Kasumi-1 (cell line): Measurements from ENCODE around the gene LPP.

Experiments used
- DNase-seq, 2 experiments: peaks; one replicate each; lab custom pipeline; 2025; lab: John Stamatoyannopoulos, UW

The LPP gene

DNA sequence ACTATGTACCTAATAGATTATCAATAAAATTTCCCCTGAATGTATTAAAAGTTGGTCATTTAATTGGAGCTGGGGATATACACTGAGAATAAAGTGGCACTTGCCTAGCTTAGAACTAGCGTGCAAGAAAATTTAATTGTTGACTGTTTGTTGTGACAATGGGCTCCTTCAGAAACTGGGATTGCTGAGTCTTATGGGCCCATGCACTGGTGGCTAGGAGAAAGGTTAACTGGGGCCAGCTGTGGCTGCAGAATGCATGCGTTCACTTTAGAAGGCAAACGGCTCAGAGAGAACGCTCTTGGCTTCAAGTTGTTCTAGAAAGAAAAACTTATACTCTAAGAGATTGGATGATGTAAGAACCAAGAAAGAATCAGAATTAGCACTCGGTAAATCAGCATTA lies 18.7 kb upstream of the LPP start:
- DNase-seq, result no peak

DNA sequence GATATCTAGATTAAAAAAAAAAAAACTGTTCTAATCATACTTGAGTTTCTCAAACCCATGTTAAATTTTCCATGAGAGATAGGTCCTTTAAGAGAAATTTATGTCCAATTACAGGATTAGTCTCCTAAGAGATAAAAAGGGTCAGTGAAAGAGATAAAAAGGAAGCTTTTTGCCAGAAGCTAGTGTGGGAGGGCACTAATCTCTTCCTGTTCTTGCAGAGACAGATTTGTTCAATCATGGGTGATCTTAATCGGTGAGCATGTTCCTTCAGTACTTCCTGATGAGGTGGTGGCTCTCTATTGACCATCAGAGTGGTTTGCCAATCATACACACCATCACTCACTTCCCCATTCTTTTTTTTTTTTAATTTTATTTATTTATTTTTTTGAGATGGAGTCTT lies 16.9 kb upstream of the LPP start:
- peak; percentile 54 to 65 for DNase-seq

DNA sequence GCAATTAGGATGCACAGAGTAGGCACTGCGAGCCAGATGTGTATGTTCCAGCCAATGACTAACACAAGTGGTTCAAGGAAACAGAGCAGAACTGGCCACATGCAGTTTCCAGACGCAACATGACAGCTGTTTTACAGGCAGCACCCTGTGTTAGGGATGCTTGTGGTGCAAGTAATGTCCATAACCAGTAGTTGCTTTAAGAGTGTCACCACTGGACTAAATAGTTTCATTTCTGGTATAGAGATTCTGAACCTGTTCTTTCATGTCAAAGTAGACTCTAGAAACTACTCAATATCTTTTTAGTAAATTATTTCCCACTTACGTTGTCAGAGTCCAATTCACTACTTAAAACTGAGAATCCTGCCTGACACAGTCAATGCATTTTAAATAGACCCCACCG lies 14.5 kb upstream of the LPP start:
- no peak for DNase-seq

DNA sequence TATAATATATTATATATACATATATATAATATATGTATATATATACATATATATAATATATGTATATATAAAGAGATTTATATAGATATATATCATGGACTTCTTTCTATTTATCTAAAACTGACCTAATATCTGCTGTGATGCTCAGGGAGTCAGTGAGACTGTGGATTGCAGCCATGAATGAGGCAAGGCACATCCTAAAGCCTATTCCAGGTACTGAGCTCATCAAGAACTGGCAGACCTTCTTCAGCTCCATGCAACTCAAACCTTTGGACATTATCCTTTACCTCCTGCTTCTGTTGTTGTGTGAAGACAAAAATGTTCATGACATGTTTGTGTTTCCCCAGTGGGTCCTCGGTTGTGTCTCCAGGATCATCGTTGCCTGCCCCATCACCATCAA lies 7.7 kb upstream of the LPP start:
- no peak for DNase-seq

DNA sequence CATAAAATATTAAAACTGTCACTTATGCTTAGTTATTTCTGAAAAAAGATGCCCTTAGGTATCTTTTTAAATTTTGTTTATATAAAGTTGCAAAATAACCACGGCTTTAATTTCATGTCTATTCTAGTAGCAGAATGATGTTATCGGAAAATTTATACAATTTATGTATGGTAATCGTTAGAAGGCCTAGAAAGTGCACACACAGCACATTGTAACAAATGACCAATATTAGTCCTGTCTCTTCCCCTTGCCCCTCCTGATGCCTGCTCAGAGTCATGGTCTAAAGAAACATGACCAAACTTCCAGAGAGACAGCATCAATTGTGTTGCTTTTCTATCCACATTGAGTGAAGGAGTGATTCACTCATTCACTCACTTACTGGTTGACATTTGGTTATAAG lies 6.2 kb upstream of the LPP start:
- DNase-seq, result no peak

DNA sequence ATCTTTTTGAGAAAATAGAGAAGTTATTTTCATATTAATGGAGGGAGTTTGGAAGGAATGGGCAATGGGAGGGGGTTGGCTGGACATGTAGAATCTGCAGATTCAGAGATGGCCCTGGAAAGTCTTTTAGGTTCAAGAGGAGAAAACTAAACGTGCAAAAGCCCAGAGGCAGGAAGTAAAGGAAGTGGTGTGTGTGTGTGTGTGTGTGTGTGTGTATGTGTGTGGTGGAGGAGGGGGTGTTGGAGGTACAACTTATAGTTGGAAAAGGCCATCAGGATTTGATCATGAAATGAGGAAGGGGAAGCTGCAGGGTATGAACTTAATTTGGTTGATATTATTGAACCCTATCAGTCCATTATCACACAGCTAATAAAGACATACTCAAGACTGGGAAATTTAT lies 5.6 kb upstream of the LPP start:
- peak in 1 of 2 experiments; percentile 27 for DNase-seq

DNA sequence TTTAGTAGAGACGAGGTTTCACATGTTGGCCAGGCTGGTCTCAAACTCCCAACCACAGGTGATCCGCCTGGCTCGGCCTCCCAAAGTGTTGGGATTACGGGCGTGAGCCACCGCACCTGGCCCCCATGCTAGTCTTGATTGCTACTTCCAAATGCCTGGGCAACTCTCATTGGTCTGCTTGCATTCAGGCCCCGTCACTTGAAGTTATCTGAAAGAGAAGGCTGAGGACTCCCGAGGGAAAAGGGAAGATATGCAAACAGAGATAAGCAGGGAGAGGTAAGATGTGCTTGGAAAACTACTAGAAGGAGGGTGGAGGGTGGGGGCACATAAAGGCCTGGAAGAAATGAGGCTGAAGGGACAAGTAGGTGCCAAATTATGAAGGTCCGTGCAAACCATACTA lies 4.4 kb upstream of the LPP start:
- no peak for DNase-seq

DNA sequence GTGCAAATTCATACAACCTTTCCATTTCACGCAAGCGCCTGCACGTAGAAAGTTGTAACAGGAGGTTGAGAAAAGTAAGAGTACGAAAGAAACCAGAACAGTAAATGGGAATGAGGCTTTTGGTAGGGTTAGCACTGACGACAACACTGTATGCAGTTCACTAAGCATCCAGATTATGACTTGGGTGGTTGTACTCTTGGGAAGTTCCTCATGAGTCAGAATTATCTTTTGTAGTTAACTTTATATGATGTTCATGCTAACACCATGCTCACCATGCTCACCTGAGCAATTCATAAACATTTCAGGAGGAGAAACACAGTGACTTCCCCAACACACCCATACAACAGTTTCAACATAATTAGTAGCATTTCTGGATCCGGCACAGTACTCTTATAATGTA lies 3.0 kb upstream of the LPP start:
- no peak for DNase-seq

DNA sequence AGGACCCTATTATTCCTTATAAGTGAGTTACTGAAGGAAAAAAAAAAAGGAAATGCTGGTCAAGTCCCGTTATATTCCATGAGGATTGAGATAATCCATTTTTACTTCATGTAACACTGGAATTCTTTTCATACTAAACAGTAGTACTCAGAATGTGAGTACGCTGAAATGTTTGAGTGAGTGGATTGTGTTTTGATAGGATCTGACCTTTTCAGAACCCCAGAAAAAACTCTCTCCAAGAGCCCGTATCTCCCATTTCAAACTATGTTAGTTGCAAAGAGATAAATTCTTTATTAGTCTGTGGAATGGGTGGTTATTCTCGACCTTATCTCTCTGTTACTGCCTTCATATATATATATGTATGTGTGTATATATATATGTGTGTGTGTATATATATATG lies 2.5 kb upstream of the LPP start:
- DNase-seq, result no peak

DNA sequence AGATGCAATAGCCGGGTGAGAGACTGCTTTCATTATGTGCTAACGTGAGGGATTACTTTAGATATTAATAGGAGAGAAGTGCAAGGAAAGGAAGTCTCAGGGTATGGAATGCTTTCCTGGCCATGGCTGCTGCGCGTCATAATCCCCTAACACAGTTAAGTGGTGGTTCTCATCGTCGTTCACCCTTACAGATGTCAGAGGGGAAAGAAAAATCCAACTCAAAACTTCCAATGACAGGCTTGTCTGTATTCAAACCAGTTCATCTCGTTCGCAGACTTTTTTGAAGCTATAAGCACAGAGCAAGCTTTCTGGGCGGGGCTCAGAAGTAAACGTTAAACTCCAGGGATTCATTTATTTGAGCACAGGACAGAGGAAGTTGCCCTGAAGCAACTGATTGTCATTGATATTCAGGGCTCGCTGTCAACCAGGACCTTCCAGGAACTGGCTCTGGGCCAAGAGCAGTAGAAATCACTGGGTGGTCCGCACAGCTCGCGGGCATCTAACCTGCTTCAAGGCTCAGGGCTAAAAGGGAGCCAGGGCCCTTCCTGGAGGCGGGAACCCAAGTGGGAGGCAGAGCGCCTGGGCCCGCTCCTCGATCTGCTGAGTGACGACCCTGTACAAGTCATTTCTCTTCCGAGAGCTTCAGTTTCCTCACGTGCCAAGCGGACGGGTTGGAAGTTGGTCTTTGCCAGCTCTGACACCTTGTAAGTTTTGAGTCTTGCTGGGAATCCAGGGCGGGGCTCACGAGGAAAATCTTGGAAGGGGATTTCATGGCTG lies 1.1 kb upstream of the LPP start:
- no peak for DNase-seq

DNA sequence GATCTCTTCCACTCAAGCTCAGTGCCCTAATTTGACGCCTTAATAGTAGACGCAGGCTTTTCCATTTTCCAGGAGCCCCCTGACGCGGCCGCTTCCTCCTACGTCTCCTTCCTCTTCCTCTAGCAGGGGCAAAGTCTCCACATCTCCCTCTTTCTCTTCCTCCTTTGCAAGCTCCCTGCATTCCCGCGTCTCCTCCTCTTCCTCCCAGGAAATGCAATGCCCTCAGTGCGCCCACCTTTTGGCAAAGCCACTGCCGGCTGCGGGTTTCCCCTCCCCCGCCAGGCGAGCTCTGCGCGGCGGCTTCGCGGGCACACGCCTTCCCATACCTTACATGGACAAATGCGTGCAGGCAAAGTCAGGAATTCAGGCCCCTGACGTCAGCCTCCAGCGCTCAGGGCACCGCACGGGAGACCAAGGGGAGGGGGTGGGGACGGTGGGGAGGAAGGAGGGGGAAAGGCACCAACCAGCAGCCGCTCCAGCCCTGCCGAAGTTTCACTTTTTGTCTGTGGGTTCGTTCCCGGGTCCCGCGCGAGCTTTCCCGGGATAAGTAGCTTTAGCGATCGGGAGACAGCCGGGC lies 432 bp upstream of the LPP start:
- peak; percentile 48 to 53 for DNase-seq

DNA sequence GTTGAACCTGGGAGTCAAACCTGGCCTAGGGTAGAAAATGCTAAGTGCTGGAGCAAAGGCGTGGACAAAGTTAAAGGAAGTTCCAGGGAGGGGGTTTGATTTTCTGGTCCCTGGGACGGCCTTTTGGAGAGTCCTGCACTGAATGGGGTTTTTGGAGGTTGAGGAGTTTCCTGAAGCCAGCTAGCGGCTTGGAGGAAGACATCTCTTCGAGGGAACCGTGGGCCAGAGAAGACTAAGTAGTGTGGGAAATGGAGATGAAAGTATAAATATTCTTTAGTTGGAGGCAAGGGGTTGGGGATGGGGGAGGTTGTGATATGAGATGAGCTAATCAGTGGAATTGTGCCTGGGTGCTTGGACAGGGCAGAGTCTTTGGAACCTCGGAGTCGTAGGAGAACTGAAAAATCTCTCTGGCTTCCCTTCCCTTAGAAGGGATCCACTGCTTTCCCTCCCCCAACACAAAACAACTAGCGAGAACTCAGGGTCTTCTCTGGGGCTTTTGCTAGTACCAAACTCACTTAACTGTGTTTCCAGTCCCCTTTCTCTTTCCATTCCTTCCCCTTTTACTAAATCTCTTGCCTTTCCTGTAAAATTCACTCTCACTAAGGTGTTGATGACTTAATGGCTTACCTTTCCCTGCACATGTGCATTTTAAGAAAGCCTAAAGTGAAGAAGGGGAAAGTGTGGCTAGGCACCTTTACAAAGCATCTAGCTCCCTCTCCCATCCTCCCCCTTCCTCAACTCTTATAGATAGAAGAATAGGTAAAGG lies 1.0 kb downstream of the LPP start:
- DNase-seq, result no peak

DNA sequence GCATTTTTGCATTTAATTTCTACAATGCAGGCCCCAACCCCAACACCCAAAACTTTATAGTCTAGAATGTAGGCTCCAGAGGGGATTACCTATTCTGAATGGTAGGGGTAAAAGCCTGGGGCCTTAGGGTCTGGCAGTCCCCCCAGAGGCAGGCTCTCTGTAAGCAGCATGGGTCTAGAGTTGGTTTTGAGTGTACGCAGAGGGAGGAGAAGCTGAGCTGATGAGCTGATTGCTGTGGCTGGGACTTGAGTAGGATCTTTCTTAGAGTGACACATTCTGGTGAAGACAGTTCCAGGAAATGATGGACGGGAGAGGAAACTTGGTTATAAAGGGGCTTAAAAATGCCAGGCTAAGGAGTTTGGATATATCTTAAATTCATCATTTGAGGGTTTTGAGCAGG lies 2.1 kb downstream of the LPP start:
- DNase-seq, result no peak

DNA sequence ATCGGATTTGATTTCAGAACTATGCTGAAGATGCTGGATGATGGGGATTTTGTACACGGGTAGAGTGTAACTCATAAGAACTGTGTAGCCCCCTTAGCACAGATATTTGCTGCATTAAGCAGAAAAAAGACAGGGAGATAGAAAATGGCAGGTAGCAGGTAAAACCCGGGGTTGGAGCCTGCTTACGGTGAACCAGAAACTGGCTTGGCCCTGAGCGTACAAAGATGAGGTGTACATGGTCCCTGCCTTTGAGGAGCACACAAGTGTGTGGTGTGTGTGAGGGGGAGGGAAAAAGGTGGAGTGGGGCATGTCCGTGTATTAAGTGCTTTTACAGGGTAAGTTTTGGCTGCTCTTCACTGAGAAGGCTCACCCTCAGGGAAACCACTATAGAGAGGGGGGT lies 3.5 kb downstream of the LPP start:
- DNase-seq, result no peak

DNA sequence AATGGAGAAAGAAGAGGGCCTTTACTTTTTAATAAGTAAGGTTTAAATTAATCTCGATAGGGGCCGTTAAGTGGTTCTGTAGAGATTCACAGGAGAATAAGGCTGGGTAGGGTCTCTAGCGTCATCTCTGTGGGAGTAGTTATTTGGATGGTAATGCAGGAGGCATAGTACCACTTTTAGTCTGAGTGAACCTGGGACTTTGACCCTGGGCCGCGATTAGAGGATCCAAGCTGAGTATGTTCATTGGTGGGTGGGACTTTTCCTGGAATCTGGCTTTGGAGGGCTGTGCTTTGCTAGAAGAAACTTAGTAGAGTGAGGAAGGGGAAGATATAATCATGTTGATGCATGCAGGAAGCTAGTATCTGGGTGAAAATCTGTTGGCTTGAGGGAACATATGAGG lies 4.0 kb downstream of the LPP start:
- no peak for DNase-seq

DNA sequence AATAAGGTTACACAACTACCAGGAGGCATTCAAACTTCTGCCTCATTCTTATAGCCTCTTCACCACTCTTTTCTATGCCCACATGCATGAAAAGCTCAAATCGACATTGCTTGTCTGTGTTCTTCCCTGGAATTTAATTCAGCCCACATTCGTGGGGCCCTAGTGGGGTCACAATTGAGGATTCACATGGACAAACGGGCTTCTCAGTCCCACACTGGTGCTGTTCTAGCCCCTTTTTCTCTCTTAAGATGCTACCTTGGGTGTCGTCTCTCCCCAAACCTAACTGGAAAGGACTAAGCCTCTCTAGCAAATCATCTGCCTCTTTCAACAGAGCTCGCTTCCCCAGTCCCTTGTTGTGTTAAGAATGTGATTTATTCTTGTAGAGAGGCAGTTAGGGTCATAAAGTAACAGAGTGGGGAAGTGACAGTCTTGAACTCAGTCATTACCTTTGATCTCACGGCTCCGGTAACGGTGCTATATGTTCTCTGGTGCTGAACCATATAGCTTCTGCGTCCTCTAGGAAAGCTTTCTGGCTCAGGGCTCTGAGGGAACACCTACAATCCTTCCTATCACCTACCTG lies 4.9 kb downstream of the LPP start:
- DNase-seq, result no peak

DNA sequence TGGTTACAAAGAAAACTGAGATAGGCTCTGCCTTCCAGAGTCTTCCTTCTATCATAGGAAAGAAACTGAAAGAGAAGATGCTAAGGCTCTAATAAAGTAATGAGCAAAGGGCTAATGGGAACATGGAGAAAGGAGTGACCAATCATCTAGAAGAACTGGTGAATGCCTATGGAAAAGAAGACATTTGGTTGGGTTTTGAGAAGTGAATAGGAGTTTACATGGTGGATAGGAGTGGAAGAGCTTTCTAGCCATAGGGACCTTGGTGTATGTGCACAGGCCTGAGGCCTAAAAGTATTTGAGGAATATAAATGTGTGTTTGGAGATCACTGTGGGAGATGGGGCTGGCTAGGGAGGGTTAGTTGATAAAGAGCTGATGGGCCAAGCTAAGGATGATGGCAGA lies 6.8 kb downstream of the LPP start:
- no peak for DNase-seq

DNA sequence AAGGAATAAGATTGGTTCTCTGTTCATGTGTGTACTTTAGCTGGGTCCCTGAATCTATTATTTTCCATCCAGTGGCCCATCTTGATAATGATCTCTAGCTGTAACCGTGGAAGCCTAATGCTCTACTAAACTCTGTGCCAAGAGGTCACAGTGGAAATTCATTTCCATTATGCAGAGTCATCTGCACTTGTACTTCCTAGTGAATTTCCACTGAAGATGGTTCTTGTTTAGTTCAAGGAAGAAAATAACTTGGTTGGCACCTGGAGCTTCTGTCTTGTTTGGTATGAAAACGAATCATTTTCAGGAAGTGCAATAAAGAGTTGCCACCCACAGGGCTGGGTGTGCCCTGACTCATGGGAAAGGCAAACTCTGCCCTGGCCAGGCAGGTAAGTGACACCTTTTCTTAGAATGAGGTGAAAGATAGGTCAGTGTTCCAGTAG lies 10.3 kb downstream of the LPP start:
- DNase-seq, result no peak

DNA sequence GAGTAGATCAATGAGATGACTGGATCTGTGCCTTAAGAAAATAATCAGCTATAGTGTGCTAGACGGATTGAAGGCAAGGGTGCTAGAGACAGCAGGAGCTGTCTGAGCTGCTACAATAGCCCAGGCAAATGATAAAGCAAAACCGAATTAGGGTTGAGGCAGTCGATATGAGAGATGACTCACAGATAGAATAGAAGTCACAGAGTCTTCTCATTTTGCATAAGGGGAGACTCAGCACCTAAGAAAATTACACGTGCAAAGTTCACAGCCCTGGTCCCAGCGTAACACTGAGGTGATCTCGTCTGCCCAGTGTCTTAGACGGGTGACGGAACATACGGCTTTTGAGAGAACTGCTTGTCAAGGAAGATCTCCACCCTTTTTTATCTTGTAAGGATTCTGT lies 11.6 kb downstream of the LPP start:
- no peak for DNase-seq

DNA sequence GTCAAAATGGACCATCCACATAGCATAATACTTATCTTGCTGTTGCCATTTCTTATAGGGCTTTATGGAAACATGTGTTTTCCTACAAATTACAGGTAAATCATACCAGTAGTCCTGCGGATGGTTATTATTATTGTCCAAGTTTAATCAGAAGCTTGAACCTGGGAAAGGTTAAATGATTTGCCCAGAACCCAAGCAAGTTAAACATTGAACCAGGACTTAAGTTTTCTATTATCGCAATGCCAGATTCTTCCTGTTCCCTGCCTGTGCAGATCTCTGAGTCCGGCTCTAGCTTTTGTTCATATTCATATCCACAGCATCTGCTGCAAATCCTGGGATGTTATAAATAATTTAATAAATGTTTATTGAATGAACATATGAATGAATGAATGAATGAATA lies 12.5 kb downstream of the LPP start:
- no peak for DNase-seq

DNA sequence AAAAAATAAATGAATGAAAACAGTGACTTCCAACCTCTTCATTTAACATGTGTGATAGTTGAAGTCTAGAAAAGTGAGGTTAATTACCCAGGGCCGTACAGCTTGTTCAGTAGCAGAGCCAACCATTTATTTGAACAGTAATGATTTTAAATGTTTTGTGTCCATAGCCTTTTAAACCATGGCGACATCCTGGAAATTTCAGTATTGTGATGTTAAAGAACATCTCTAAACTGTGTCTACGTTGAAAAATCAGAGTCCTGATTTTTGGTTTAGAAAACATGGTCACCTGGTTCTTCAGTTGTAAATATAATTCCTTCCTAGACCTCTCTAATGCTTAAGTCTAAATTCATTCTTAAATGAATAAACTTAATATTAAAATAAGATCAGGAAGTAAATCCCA lies 14.2 kb downstream of the LPP start:
- DNase-seq, result no peak

DNA sequence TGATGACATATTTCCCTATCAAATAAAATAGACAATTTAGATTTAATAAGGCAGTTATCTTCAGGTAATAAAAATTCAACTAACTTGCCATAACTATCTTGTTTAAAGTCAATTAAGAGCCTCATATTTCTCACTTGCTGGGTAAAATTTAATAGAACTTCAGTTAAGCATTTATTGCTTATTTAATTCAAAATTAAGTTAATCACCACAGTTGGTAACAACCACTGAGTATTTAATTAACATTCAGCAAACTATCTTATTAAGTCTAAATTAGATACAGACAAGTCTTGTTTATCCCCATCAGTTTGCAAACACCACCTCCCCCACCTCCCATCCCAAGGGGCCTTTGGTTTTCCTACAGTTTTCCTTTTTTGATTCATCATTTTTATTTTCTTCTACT lies 14.7 kb downstream of the LPP start:
- no peak for DNase-seq

DNA sequence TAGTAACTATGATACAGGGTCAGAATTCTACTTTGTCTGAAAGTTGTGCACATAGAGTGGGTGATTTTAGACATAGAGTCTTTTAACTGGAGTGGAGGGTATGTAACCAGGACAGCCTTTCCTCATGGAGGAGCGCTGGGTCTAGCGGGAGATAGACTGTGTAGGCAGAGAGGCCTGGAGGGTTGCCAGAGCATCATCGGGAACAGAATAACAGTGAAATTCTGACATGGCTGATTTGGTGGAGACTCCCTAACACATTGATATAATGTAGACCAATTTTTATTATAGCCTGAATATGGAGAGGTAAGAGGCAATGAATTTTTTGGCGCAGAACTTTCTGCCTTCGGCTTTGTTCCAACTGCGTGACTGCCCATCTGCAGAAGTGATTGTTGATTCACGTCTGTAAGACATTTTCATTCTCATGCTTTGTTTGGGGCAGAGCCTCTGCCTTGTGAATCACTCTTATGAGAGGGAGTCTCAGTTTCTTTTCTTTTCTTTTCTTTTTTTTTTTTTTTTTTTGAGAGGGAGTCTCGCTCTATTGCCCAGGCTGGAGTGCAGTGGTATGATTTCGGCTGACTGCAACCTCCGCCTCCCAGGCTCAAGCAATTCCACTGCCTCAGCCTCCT lies 16.0 kb downstream of the LPP start:
- no peak for DNase-seq
